ENCODE data around the gene TRPM2. TPM values are rescaled to one million over a fixed set of nuclear protein-coding genes. Genes with fewer than 3 reads are reported as not detected.

Gene TRPM2
- total and polyA plus RNA-seq, 2 of the 8 experiments (the other 6 are each of a cell fraction or from before 2014, with no cell fraction given) = 0.27 to 0.28 TPM

DNA sequence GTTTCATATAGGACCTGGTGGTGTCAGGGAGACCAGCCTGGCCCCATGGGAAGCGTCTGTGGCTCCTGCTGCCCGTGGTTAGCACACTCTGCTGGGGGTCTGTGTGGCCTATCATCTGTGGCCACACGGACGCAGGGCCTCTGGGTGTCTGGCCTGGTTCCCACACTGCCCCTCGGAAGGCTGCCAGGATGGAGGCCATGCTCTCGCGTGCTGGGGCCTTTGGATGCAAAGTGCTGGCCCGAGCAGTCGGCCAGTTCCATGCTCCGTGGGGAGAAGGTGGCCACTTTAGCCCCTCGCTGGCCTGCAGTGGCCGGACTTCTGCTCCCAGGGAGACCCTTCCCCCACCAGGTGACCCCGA, 81.1 kb downstream of the TRPM2 start:
- H2AK5ac ChIP-seq (ENCODE audit: low read depth, low read length) = no peak overlapping the region
- no peak overlapping the region for H4K5ac ChIP-seq (ENCODE audit: insufficient read length, low read depth, low read length)
- H3K56ac ChIP-seq (replicated peaks; ENCODE audit: insufficient read length, low read depth, low read length) = no peak overlapping the region
- H3K27ac ChIP-seq (ENCODE audit: low read depth, low read length) = no peak overlapping the region
- no peak overlapping the region for H4K91ac ChIP-seq (replicated peaks; ENCODE audit: insufficient read length, low read length)
- H3K4ac ChIP-seq (replicated peaks; ENCODE audit: insufficient read length, low read depth, low read length) = no peak overlapping the region
- no peaks in the 10 kb centered on the region for H3K27me3 ChIP-seq (replicated peaks in 1 of 4; ENCODE audit: control insufficient read depth in 3 of 4, extremely low read depth in 1 of 4, insufficient read depth in 3 of 4, low read length in 3 of 4)
- H3K9ac ChIP-seq (replicated peaks in 1 of 4; ENCODE audit: extremely low read depth in 1 of 4, low read depth in 3 of 4, low read length in 3 of 4) = no peak overlapping the region
- no peak overlapping the region for H2BK15ac ChIP-seq (ENCODE audit: low read length)
- H4K8ac ChIP-seq (ENCODE audit: extremely low read depth, insufficient read depth, low read length) = no peak overlapping the region
- no peak overlapping the region for H3K4me2 ChIP-seq (ENCODE audit: insufficient read depth in 1 of 2, low read depth in 2 of 2, low read length in 2 of 2)
- no peaks in the 10 kb centered on the region for H3K36me3 ChIP-seq (ENCODE audit: control insufficient read depth in 2 of 4, insufficient read depth in 4 of 4, low read length in 3 of 4)
- no peak overlapping the region for H2BK12ac ChIP-seq (ENCODE audit: low read depth, low read length)
- no peak overlapping the region for H3K14ac ChIP-seq (ENCODE audit: insufficient read length)
- POLR2A ChIA-PET (ENCODE audit: partially characterized antibody) = no interaction called here
- H3K18ac ChIP-seq (ENCODE audit: extremely low read depth, low read length) = no peak overlapping the region
- H4K20me1 ChIP-seq (replicated peaks in 1 of 2; ENCODE audit: control insufficient read depth in 1 of 2, insufficient read depth in 2 of 2, low read length in 2 of 2) = no peaks in the 10 kb centered on the region
- H2BK20ac ChIP-seq (ENCODE audit: low read length) = no peak overlapping the region
- H3K23ac ChIP-seq (ENCODE audit: insufficient read length) = no peak overlapping the region
- FAIRE-seq = no peak
- no peaks in the 10 kb centered on the region; a peak in 1 of 7 replicates for H3K4me1 ChIP-seq (replicated peaks in 1 of 4; ENCODE audit: control insufficient read depth in 3 of 4, insufficient read depth in 4 of 4, low read length in 3 of 4)
- H2BK120ac ChIP-seq (replicated peaks; ENCODE audit: low read depth, low read length) = no peak overlapping the region
- CTCF ChIA-PET (ENCODE audit: partially characterized antibody) = no interaction called here
- H3K79me1 ChIP-seq (ENCODE audit: low read depth, low read length) = no peaks in the 10 kb centered on the region
- 0 out of 2 replicates have a peak, but pooled peaks cover 1% of the 10 kb centered on the region for H3K23me2 ChIP-seq (ENCODE audit: low read depth, low read length)
- no peak overlapping the region for H2BK5ac ChIP-seq (ENCODE audit: low read depth, low read length)
- no peak overlapping the region for H2AFZ ChIP-seq (ENCODE audit: low read length)
- H3K9me3 ChIP-seq (ENCODE audit: insufficient read depth in 2 of 2, low read depth in 1 of 2, low read length in 1 of 2) = peaks cover 0 to 4% of the 10 kb centered on the region in 2 experiments; a peak in 1 of 4 replicates
- DNase-seq (ENCODE audit: low read depth in 1 of 2, low spot score in 2 of 2) = peak in 1 of 2 experiments; percentile 20
- H3K4me3 ChIP-seq (ENCODE audit: extremely low read depth in 1 of 4, insufficient read depth in 2 of 4, low read depth in 3 of 4, low read length in 4 of 4) = no peak overlapping the region
- WGBS, 2 experiments (ENCODE audit: extremely low coverage in 1 of 2, insufficient coverage in 1 of 2, insufficient read length in 1 of 2, insufficient replicate concordance in 2 of 2, low coverage in 1 of 2, low lambda C conversion rate in 2 of 2, missing lambda C conversion rate in 1 of 2) = 87% methylated on average over 12 of the region's 13 CpGs; no CpG with 5 or more reads in 1 of the 2 experiments
- no peaks in the 10 kb centered on the region for H3K79me2 ChIP-seq (ENCODE audit: control insufficient read depth in 1 of 2, insufficient read depth in 2 of 2, low read length in 2 of 2)
- no peak for TF ChIP-seq SUZ12 (IDR thresholded peaks at IDR 0.05; ENCODE audit: low read length)
- no peak for TF ChIP-seq TBP (IDR thresholded peaks at IDR 0.05; ENCODE audit: low read depth, low read length)
- TF ChIP-seq TAF1 (IDR thresholded peaks at IDR 0.05; ENCODE audit: low read depth, low read length) = no peak
- no peak for TF ChIP-seq MAFK (IDR thresholded peaks at IDR 0.05; ENCODE audit: low read depth, low read length)
- no peak for TF ChIP-seq RNF2 (IDR thresholded peaks at IDR 0.05; ENCODE audit: borderline replicate concordance, low read depth, low read length, missing control alignments, poor library complexity, severe bottlenecking)
- no peak for TF ChIP-seq SP4 (IDR thresholded peaks at IDR 0.05; ENCODE audit: low read length)
- no peak for TF ChIP-seq RAD21 (IDR thresholded peaks at IDR 0.05 in 1 of 2, conservative IDR thresholded peaks at IDR 0.05 in 1 of 2; ENCODE audit: low read depth in 2 of 2, low read length in 2 of 2)
- TF ChIP-seq EP300 (IDR thresholded peaks at IDR 0.05; ENCODE audit: borderline replicate concordance in 1 of 2, low read depth in 2 of 2, low read length in 2 of 2) = no peak
- TF ChIP-seq SP1 (IDR thresholded peaks at IDR 0.05; ENCODE audit: low read depth, low read length) = no peak
- no peak for TF ChIP-seq SIX5 (IDR thresholded peaks at IDR 0.05; ENCODE audit: low read depth, low read length)
- no peak for TF ChIP-seq FOSL1 (IDR thresholded peaks at IDR 0.05; ENCODE audit: insufficient read depth, low read depth, low read length)
- no peak for TF ChIP-seq ASH2L (IDR thresholded peaks at IDR 0.05; ENCODE audit: low read length)
- no peak for TF ChIP-seq CEBPB (IDR thresholded peaks at IDR 0.05; ENCODE audit: low read depth, low read length)
- TF ChIP-seq HDAC6 (IDR thresholded peaks at IDR 0.05; ENCODE audit: low read depth, low read length) = no peak
- no peak for TF ChIP-seq NRF1 (IDR thresholded peaks at IDR 0.05; ENCODE audit: low read depth, low read length)
- no peak for TF ChIP-seq TCF12 (IDR thresholded peaks at IDR 0.05; ENCODE audit: low read depth, low read length)

All from H1 (cell line).